CD4-positive, CD25-positive, alpha-beta regulatory T cell (primary cell): Measurements from ENCODE around the gene LGI2. TPM values are rescaled to one million over a fixed set of nuclear protein-coding genes. Genes with fewer than 3 reads are reported as not detected.

ENCODE experiments used
- ATAC-seq, 2 donors: fragments of 150-1000 bp; cut with Tn5 transposase; one replicate each; pipeline ENCODE4 v1.10.0; 2021; ENCODE audit warnings: low read depth in 2 of 2, moderate number of reproducible peaks in 2 of 2, moderate library complexity in 1 of 2
- DNase-seq, 3 donors: peaks; one replicate each; pipeline versions ENCODE4 v3.0.0 to v3.0.0-alpha.2; 2012 to 2022; ENCODE audit warnings: mixed read lengths in 1 of 3
- H3K27ac ChIP-seq: one replicate; pipeline ENCODE4 v1.7.0; 2013; ENCODE audit warnings: mild to moderate bottlenecking, low read length; ENCODE audit not compliant: insufficient read depth, poor library complexity, severe bottlenecking
- H3K27me3 ChIP-seq: one replicate; pipeline ENCODE4 v1.7.0; 2013; ENCODE audit warnings: low read length; ENCODE audit not compliant: control insufficient read depth, insufficient read depth
- H3K36me3 ChIP-seq: one replicate; pipeline ENCODE4 v1.7.0; 2013; ENCODE audit warnings: mild to moderate bottlenecking, low read length, moderate library complexity; ENCODE audit not compliant: control insufficient read depth, insufficient read depth
- H3K4me1 ChIP-seq: 2 replicates; pipeline ENCODE4 v1.7.0; 2013; ENCODE audit warnings: mild to moderate bottlenecking, low read length; ENCODE audit not compliant: insufficient read depth, control insufficient read depth, poor library complexity, severe bottlenecking
- H3K4me3 ChIP-seq: one replicate; pipeline ENCODE4 v1.7.0; 2013; ENCODE audit warnings: low read depth, mild to moderate bottlenecking, low read length, moderate library complexity
- H3K9me3 ChIP-seq, 2 experiments: 1 replicate in 1 of 2; 2 replicates in 1 of 2; pipeline ENCODE4 v1.7.0; 2013; ENCODE audit warnings: low read length in 2 of 2, mild to moderate bottlenecking in 1 of 2, moderate library complexity in 1 of 2; ENCODE audit not compliant: control insufficient read depth in 2 of 2
- H3K27ac Mint-ChIP-seq, 3 donors: one replicate each; pipeline ENCODE4 v1.8.0; 2020 to 2022; ENCODE audit warnings: mild to moderate bottlenecking in 3 of 3, mixed read lengths in 3 of 3, moderate library complexity in 2 of 3
- H3K27me3 Mint-ChIP-seq: one replicate; pipeline ENCODE4 v1.8.0; 2022; ENCODE audit warnings: mild to moderate bottlenecking, mixed read lengths
- H3K36me3 Mint-ChIP-seq: one replicate; pipeline ENCODE4 v1.8.0; 2020; ENCODE audit warnings: mixed read lengths
- H3K4me1 Mint-ChIP-seq, 4 donors: one replicate each; pipeline ENCODE4 v1.8.0; 2020 to 2022; ENCODE audit warnings: mixed read lengths in 4 of 4, mild to moderate bottlenecking in 1 of 4
- H3K4me3 Mint-ChIP-seq, 4 donors: one replicate each; pipeline ENCODE4 v1.8.0; 2020 to 2022; ENCODE audit warnings: mild to moderate bottlenecking in 4 of 4, mixed read lengths in 4 of 4, moderate library complexity in 3 of 4
- H3K9me3 Mint-ChIP-seq, 7 donors: one replicate each; pipeline ENCODE4 v1.8.0; 2020 to 2022; ENCODE audit warnings: mixed read lengths in 7 of 7, mild to moderate bottlenecking in 3 of 7, moderate library complexity in 2 of 7
- polyA plus RNA-seq, 4 donors: library from polyadenylated mRNA; unstranded; fragments of 300-500 nt; fragmentation: Illumina TruSeq; gene quantifications; one replicate each; pipeline ENCODE4 v1.2.3, GENCODE V29; 2021
- total RNA-seq: library from RNA; stranded (reverse); gene quantifications from one replicate; pipeline ENCODE4 v1.2.3, GENCODE V29; 2022

Gene LGI2
- total and polyA plus RNA-seq, 5 donors from 2014 or later, result not detected

GRCh38 chr4:24991015-24991414, 39.7 kb downstream of the LGI2 start:
- Histone ChIP-seq H3K36me3 (no peaks in the 10 kb centered on the region), H3K9me3 (no peaks in the 10 kb centered on the region), H3K27ac (no peak overlapping the region), H3K4me3 (no peak overlapping the region), H3K4me1 (no peaks in the 10 kb centered on the region), H3K27me3 (no peaks in the 10 kb centered on the region)
- ATAC-seq (no peak), DNase-seq (no peak)
- peaks cover 0 to 8% (median 2%) of the 10 kb centered on the region in 7 donors for H3K9me3 Mint-ChIP-seq
- no peaks in the 10 kb centered on the region for H3K4me1 Mint-ChIP-seq
- H3K27ac Mint-ChIP-seq, result peak overlapping the region in 1 of 3 donors; percentile 87
- no peaks in the 10 kb centered on the region for H3K36me3 Mint-ChIP-seq
- peaks cover 9% of the 10 kb centered on the region for H3K27me3 Mint-ChIP-seq
- no peak overlapping the region for H3K4me3 Mint-ChIP-seq

- no peaks in the 10 kb centered on the region for H3K36me3 Mint-ChIP-seq
Measured at GRCh38 chr4:24989327-24989726, 41.4 kb downstream of the LGI2 start.

GRCh38 chr4:24988776-24989175, 42.0 kb downstream of the LGI2 start:
- Mint-ChIP-seq H3K9me3 (peaks cover 0 to 6% (median 1%) of the 10 kb centered on the region in 7 donors), H3K4me1 (no peaks in the 10 kb centered on the region), H3K27ac (no peak overlapping the region), H3K36me3 (no peaks in the 10 kb centered on the region), H3K27me3 (peaks cover 9% of the 10 kb centered on the region), H3K4me3 (no peak overlapping the region)
- H3K4me3 ChIP-seq, result no peak overlapping the region
- no peaks in the 10 kb centered on the region for H3K36me3 ChIP-seq
- H3K4me1 ChIP-seq, result no peaks in the 10 kb centered on the region
- no peak overlapping the region for H3K27ac ChIP-seq
- ATAC-seq (no peak), DNase-seq (no peak)
- peaks cover 2% of the 10 kb centered on the region for H3K27me3 ChIP-seq
- no peaks in the 10 kb centered on the region for H3K9me3 ChIP-seq

More at GRCh38 chr4:24989327-24989726, 41.4 kb downstream of the LGI2 start:
- Mint-ChIP-seq H3K4me3 (no peak overlapping the region), H3K9me3 (peaks cover 0 to 6% (median 1%) of the 10 kb centered on the region in 7 donors), H3K27ac (no peak overlapping the region), H3K27me3 (peaks cover 9% of the 10 kb centered on the region), H3K4me1 (no peaks in the 10 kb centered on the region)
- Histone ChIP-seq H3K27ac (no peak overlapping the region), H3K4me3 (no peak overlapping the region), H3K36me3 (no peaks in the 10 kb centered on the region), H3K4me1 (no peaks in the 10 kb centered on the region), H3K9me3 (no peaks in the 10 kb centered on the region), H3K27me3 (no peaks in the 10 kb centered on the region)
- no peak for DNase-seq
- ATAC-seq, result no peak

- peaks cover 9% of the 10 kb centered on the region for H3K27me3 Mint-ChIP-seq
- Histone ChIP-seq H3K27me3 (peaks cover 2% of the 10 kb centered on the region), H3K9me3 (no peaks in the 10 kb centered on the region), H3K4me3 (no peak overlapping the region), H3K36me3 (no peaks in the 10 kb centered on the region), H3K4me1 (no peaks in the 10 kb centered on the region), H3K27ac (no peak overlapping the region)
- no peaks in the 10 kb centered on the region for H3K36me3 Mint-ChIP-seq
- H3K4me1 Mint-ChIP-seq, result peaks cover 0 to 6% (median 5%) of the 10 kb centered on the region in 4 donors
- ATAC-seq, result no peak
- no peak for DNase-seq
- no peak overlapping the region for H3K4me3 Mint-ChIP-seq
- H3K27ac Mint-ChIP-seq, result no peak overlapping the region
- peaks cover 0 to 1% (median 0%) of the 10 kb centered on the region in 7 donors for H3K9me3 Mint-ChIP-seq
Measured at GRCh38 chr4:24984602-24985532, 45.9 kb downstream of the LGI2 start.

GRCh38 chr4:24980740-24981139, 50.0 kb downstream of the LGI2 start:
- Mint-ChIP-seq H3K4me3 (no peak overlapping the region), H3K4me1 (peaks cover 0 to 8% (median 5%) of the 10 kb centered on the region in 4 donors), H3K9me3 (no peaks in the 10 kb centered on the region), H3K27ac (no peak overlapping the region), H3K36me3 (no peaks in the 10 kb centered on the region), H3K27me3 (peaks cover 12% of the 10 kb centered on the region)
- no peak overlapping the region for H3K27ac ChIP-seq
- DNase-seq (no peak), ATAC-seq (no peak)
- no peaks in the 10 kb centered on the region for H3K36me3 ChIP-seq
- no peaks in the 10 kb centered on the region for H3K9me3 ChIP-seq
- no peaks in the 10 kb centered on the region for H3K4me1 ChIP-seq
- H3K4me3 ChIP-seq, result no peak overlapping the region
- H3K27me3 ChIP-seq, result peaks cover 9% of the 10 kb centered on the region

GRCh38 chr4:24980064-24980690, 50.6 kb downstream of the LGI2 start:
- no peaks in the 10 kb centered on the region for H3K4me1 ChIP-seq
- DNase-seq (peak; percentile 13 to 72 (median 46)), ATAC-seq (peak in 1 of 2 donors; percentile 42)
- no peaks in the 10 kb centered on the region for H3K9me3 Mint-ChIP-seq
- H3K27ac Mint-ChIP-seq, result no peak overlapping the region
- H3K27me3 Mint-ChIP-seq, result peaks cover 12% of the 10 kb centered on the region
- peak overlapping the region in 2 of 4 donors; percentile 33 to 70 for H3K4me3 Mint-ChIP-seq
- H3K9me3 ChIP-seq, result no peaks in the 10 kb centered on the region
- H3K4me3 ChIP-seq, result peak overlapping the region; percentile 48
- no peaks in the 10 kb centered on the region for H3K36me3 Mint-ChIP-seq
- peaks cover 9% of the 10 kb centered on the region for H3K27me3 ChIP-seq
- no peaks in the 10 kb centered on the region for H3K36me3 ChIP-seq
- no peak overlapping the region for H3K27ac ChIP-seq
- H3K4me1 Mint-ChIP-seq, result peaks cover 0 to 8% (median 5%) of the 10 kb centered on the region in 4 donors

GRCh38 chr4:24979554-24979953, 51.2 kb downstream of the LGI2 start:
- H3K27ac Mint-ChIP-seq, result no peak overlapping the region
- ATAC-seq, result no peak
- Histone ChIP-seq H3K36me3 (no peaks in the 10 kb centered on the region), H3K27ac (no peak overlapping the region), H3K9me3 (no peaks in the 10 kb centered on the region), H3K4me3 (peak overlapping the region; percentile 48), H3K27me3 (peaks cover 9% of the 10 kb centered on the region), H3K4me1 (no peaks in the 10 kb centered on the region)
- H3K9me3 Mint-ChIP-seq, result peaks cover 0 to 1% (median 0%) of the 10 kb centered on the region in 7 donors
- H3K4me1 Mint-ChIP-seq, result peaks cover 0 to 8% (median 5%) of the 10 kb centered on the region in 4 donors
- no peak for DNase-seq
- H3K36me3 Mint-ChIP-seq, result no peaks in the 10 kb centered on the region
- H3K27me3 Mint-ChIP-seq, result peaks cover 17% of the 10 kb centered on the region
- peak overlapping the region in 1 of 4 donors; percentile 66 for H3K4me3 Mint-ChIP-seq
